ENCODE results near the gene VRK1.

DNA sequence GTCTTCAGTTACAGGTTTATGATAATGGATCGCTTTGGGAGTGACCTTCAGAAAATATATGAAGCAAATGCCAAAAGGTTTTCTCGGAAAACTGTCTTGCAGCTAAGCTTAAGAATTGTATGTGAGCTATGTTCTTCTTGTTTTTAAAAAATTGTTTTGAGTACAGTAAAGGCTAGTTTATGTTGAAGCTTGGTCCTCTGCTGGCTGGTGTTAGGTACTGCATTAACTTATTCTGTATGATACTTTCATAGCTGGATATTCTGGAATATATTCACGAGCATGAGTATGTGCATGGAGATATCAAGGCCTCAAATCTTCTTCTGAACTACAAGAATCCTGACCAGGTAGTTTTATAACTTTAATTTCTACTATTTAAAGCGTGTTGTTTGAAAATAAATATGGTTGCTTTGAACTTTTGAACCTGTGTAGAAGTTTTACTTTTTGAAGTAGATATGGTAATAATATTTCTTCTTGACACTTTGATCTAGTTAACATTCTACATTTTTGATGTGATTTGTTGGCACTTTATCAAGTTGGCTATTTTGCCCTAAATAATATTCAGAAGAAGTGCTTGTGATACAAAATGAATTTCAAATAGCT, 55.7 kb downstream of the VRK1 start:
- TF ChIP-seq, protein P1, sequence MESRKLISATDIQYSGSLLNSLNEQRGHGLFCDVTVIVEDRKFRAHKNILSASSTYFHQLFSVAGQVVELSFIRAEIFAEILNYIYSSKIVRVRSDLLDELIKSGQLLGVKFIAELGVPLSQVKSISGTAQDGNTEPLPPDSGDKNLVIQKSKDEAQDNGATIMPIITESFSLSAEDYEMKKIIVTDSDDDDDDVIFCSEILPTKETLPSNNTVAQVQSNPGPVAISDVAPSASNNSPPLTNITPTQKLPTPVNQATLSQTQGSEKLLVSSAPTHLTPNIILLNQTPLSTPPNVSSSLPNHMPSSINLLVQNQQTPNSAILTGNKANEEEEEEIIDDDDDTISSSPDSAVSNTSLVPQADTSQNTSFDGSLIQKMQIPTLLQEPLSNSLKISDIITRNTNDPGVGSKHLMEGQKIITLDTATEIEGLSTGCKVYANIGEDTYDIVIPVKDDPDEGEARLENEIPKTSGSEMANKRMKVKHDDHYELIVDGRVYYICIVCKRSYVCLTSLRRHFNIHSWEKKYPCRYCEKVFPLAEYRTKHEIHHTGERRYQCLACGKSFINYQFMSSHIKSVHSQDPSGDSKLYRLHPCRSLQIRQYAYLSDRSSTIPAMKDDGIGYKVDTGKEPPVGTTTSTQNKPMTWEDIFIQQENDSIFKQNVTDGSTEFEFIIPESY (IDR thresholded peaks at IDR 0.05) = no peak
- TF ChIP-seq, protein P2, sequence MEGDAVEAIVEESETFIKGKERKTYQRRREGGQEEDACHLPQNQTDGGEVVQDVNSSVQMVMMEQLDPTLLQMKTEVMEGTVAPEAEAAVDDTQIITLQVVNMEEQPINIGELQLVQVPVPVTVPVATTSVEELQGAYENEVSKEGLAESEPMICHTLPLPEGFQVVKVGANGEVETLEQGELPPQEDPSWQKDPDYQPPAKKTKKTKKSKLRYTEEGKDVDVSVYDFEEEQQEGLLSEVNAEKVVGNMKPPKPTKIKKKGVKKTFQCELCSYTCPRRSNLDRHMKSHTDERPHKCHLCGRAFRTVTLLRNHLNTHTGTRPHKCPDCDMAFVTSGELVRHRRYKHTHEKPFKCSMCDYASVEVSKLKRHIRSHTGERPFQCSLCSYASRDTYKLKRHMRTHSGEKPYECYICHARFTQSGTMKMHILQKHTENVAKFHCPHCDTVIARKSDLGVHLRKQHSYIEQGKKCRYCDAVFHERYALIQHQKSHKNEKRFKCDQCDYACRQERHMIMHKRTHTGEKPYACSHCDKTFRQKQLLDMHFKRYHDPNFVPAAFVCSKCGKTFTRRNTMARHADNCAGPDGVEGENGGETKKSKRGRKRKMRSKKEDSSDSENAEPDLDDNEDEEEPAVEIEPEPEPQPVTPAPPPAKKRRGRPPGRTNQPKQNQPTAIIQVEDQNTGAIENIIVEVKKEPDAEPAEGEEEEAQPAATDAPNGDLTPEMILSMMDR (IDR thresholded peaks at IDR 0.05; ENCODE audit: low read depth, low read length, missing input control) = peak; percentile 66
- TF ChIP-seq TAF1 (conservative IDR thresholded peaks at IDR 0.05) = no peak
- TF ChIP-seq, protein P3, sequence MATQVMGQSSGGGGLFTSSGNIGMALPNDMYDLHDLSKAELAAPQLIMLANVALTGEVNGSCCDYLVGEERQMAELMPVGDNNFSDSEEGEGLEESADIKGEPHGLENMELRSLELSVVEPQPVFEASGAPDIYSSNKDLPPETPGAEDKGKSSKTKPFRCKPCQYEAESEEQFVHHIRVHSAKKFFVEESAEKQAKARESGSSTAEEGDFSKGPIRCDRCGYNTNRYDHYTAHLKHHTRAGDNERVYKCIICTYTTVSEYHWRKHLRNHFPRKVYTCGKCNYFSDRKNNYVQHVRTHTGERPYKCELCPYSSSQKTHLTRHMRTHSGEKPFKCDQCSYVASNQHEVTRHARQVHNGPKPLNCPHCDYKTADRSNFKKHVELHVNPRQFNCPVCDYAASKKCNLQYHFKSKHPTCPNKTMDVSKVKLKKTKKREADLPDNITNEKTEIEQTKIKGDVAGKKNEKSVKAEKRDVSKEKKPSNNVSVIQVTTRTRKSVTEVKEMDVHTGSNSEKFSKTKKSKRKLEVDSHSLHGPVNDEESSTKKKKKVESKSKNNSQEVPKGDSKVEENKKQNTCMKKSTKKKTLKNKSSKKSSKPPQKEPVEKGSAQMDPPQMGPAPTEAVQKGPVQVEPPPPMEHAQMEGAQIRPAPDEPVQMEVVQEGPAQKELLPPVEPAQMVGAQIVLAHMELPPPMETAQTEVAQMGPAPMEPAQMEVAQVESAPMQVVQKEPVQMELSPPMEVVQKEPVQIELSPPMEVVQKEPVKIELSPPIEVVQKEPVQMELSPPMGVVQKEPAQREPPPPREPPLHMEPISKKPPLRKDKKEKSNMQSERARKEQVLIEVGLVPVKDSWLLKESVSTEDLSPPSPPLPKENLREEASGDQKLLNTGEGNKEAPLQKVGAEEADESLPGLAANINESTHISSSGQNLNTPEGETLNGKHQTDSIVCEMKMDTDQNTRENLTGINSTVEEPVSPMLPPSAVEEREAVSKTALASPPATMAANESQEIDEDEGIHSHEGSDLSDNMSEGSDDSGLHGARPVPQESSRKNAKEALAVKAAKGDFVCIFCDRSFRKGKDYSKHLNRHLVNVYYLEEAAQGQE (IDR thresholded peaks at IDR 0.05) = no peak
- TF ChIP-seq, protein P4, sequence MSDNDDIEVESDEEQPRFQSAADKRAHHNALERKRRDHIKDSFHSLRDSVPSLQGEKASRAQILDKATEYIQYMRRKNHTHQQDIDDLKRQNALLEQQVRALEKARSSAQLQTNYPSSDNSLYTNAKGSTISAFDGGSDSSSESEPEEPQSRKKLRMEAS (IDR thresholded peaks at IDR 0.05) = no peak
- TF ChIP-seq YY1 (IDR thresholded peaks at IDR 0.05) = no peak
- TF ChIP-seq JUND (IDR thresholded peaks at IDR 0.05) = no peak
- no peak for TF ChIP-seq NR2F2 (IDR thresholded peaks at IDR 0.05)
- TF ChIP-seq, protein P5, sequence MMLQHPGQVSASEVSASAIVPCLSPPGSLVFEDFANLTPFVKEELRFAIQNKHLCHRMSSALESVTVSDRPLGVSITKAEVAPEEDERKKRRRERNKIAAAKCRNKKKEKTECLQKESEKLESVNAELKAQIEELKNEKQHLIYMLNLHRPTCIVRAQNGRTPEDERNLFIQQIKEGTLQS (IDR thresholded peaks at IDR 0.05) = no peak
- peak; percentile 51 to 68 for TF ChIP-seq RAD21 (IDR thresholded peaks at IDR 0.05)
- no peak for TF ChIP-seq HNF4G (IDR thresholded peaks at IDR 0.05)
- TF ChIP-seq GABPA (IDR thresholded peaks at IDR 0.05 in 1 of 2, conservative IDR thresholded peaks at IDR 0.05 in 1 of 2) = no peak
- TF ChIP-seq FOXA2 (IDR thresholded peaks at IDR 0.05) = no peak
- TF ChIP-seq FOXA1 (IDR thresholded peaks at IDR 0.05) = no peak

All from liver (tissue), 3 donors.